GM18858 (cell line): Measurements from ENCODE around the gene RNF32.
"Not testable (repeated sequence)": the region's sequence is repeated elsewhere in the genome, so short reads cannot be mapped to it uniquely, and the experiment has no call there.

Source experiments
- ATAC-seq: cut with Tn5 transposase; IDR thresholded peaks from one replicate; pipeline ENCODE4 v1.9.1; 2021; ENCODE audit not compliant: unreplicated experiment

Gene RNF32

DNA sequence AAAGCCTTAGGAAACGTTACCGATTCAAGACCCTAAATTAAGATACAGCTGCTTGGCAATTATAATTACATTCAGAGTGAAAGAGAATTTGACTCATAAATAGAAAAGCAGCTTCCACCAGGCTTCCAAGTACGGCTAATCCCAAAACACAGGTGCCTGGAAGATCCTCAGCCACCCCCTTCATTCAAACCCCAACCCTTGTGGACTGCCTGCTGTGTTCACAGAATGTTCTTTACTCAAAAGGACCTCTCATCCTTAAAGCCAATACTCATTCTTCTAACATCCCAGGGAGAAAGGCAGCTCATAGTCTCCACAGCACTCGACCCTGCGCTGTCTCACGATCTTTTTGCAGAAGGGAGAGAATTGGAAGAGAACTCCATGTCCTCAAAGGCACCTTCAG, 32.9 kb downstream of the RNF32 start:
- ATAC-seq, result no peak

DNA sequence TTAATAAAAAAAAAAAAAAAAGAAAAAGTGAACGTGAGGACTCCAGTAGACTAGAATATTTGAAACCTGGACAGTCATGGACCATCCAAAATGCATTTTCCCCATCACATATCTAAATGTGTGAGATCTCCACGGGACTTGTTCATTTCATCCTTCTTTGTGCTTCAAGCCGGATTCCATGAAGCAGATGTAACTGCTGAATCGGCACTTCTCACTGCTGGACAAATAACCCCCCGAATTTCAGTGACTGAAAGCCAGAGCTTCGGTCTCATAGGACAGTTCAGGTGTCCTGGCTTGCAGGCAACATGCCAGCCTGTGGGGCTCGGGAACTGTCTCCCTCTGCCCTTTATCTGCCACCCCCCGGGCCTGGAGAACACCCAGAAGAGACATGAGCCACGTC, 33.3 kb downstream of the RNF32 start:
- ATAC-seq, result no peak

DNA sequence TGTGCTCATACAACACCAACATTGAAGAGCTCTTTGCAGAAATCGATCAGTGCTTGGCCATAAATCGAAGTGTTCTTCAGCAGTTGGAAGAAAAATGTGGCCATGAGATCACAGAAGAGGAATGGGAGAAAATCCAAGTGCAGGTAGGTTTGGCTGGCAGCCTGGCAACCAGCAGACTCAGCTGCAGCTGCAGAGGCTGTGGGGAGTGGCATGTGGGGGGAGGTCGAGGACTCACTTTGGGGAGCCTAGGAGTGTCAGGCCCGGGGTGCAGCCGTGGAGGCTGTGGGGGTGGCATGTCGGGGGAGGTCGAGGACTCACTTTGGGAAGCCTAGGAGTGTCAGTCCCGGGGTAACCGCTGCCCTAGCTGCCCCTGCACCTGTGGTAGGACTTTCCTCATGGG, 35.1 kb downstream of the RNF32 start:
- no peak for ATAC-seq

DNA sequence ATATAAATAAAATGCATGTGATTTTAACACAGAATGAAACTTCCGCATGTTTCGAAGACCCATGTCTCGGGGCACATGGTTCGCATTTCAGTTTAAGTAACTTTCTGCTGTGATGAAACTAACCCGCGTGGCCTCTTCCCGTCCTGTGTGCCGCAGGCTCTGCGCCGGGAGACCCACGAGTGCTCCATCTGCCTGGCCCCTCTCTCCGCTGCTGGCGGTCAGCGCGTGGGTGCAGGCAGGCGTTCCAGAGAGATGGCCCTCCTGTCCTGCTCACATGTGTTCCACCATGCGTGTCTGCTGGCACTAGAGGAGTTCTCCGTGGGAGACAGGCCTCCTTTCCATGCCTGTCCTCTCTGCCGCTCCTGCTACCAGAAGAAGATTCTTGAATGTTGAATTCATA, 35.7 kb downstream of the RNF32 start:
- no peak for ATAC-seq

DNA sequence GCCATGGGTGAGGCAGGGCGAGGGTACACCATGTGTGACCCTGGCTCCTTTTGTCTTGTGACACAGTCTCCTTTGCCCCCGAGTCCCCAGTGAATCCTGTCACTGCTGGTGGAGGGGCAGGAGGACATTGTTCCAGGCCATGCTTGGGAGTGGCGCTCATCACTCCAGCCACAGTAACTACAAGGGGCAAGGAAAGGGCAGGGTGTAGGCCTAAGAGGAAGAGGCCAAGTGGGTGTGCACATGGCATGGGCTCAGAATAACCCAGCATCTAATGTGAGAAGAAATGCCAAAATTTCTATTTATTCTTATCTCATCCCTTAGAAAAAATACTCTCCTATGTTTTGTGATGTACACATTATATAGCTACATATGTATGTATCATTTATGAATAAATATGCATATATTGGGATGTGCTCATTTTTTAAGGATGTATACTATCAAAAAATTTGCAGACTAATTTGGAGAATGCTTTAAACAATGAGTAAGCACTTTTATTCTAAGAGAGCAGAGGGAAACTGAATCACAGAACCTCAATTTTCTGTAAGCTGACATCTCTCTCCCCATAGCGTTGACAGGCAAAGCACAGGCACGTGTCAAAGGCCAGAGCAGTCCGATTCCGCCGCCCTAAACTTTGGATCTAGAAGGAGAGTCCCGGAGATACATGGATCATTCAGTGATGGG, 36.9 kb downstream of the RNF32 start:
- no peak for ATAC-seq

DNA sequence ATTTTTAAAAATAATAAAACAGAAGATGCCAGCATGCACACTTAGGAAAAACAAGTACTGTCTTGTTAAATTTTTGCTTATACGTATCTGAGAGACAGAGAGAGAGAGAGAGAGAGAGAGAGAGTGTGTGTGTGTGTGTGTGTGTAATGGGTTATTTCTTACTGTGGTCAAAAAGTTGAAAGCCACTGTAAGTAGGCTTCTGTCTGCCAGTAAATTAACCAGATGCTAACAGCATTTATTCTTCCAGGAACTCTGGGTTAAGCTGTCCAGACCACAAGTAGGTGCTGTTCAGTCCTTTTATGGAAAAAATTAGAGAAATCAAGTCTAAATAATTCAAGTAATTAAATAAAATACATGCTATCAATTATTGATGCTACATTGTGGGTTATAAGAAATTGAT, 39.7 kb downstream of the RNF32 start:
- no peak for ATAC-seq

DNA sequence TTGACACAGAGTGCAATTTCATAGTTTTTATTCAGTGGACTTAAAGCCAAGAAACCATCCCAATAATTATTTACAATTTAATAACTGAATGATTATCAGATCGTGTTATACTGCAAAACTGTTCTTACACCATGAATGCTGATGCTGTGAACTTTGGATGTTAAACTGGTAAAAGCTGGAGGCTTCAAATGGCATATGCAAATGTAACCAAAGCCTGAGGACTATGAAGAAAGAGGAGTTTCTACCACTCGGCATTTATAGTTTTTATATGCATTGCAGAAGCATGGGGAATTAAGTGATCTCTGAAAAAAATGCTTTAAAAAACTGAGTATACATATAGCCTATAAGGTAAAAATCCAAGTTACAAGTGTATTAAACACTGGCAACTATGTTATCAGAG, 42.4 kb downstream of the RNF32 start:
- no peak for ATAC-seq

DNA sequence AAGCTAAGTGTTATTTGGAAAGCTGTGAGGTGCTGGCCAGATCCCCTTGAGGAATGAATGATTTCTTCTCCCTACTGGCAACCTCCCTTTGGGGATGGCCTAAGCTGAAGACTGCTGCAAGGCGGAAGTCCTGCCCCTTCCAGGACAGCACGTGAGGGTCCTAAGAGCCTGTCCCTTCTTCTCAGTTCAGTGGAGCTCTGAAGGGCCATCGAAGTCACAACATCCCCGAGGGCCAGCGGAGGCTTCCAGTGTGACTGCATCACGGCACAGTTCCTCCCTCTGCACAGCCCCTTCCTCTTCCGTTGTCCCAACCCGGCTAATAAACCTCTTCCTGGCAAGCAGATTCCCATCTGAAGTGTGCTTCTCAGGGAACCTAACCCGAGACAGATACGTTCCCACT, 43.7 kb downstream of the RNF32 start:
- no peak for ATAC-seq

DNA sequence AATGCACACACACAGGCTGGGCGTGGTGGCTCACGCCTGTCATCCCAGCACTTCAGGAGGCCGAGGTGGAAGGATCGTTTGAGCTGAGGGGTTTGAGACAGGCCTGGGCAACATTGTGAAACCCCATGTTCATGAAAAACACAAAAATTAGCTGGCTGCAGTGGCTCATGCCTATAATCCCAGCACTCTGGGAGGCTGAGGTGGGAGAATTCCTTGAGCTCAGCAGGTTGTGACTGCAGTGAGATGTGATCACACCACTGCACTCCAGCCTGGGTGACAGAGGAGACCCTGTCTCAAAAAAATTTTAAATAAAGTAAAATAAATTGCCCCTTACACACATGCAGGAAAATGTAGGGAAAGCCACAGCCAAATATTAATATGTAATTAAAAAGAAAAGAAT, 44.1 kb downstream of the RNF32 start:
- ATAC-seq, result no peak

DNA sequence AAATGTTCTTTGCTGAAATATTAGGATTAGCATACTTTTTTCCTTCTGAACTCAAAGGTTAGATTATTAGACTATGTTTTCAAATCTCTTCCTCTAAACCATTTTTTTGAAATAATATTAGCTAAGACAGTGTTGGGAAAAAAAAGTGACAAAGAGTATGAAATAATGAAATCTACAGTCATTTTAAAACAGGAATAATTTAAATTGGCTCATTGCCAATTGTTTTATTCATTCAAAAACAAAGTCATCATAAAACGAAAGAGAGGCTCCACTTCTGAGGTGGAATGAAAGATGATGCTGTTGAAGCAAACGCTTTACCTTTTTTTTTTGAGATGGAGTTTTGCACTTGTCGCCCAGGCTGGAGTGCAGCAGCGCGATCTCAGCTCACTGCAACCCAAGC, 51.2 kb downstream of the RNF32 start:
- no peak for ATAC-seq

DNA sequence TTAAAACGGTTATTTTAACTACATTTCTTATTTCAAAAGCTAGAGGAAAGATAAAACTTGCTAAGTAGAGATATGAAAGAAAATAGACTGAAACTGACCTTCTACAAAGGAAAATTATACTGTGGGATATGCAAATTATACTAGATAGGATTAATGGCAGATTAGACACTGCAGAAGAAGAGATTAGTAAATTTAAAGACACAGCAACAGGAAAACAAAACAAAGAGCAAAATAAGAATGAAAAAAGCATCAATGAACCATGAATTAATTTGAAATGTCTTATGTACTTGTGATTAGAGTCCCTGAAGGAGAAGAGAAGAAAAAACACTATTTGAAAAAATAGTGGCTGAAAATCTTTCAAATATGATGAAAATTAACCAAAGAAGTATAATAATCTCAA, 52.3 kb downstream of the RNF32 start:
- ATAC-seq, result no peak

DNA sequence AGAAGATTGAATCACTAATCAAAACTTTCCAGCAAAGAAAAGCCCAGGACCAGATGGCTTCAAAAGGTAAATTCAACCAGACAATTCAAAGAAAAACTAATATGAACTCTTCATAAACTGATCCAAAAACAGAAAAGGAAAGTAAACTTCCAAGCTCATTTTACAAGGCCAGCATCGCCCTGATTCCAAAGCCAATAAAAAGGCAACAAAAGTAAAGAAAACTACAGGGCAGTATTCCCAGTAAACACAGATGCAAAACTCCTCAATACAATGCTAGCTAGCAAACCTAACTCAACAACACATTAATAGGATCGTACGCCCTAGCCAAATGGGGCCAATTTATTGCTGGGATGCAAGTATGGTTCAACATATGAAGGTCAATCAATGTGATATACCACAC, 53.1 kb downstream of the RNF32 start:
- ATAC-seq, result no peak

DNA sequence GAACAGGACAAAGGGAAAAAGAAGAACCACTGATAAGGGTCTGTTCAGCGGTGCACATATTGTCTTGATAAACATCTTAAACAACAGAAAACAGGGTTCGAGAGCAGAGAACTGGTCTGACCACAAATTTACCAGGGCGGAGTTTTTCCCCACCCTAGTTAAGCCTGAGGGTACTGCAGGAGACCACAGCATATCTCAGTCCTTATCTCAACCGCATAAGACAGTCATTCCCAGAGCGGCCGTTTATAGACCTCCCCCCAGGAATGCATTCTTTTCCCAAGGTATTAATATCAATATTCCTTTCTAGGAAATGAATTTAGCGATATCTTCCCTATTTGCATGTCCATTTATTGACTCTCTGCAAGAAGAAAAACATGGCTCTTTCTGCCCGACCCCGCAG, 56.7 kb downstream of the RNF32 start:
- ATAC-seq, result not testable (repeated sequence)

DNA sequence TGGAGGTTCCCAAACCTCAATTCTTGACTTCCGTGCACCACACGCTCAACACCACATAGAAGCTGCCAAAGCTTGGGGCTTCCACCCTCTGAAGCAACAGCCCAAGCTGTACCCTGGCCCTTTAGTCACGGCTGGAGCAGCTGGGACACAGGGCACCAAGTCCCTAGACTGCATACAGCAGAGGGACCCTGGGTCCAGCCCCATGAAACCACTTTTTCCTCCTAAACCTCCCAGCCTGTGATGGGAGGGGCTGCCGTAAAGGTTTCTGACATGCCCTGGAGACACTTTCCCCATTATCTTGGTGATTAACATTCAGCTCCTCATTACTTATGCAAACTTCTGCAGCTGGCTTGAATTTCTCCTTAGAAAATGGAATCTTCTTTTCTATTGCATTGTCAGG, 57.9 kb downstream of the RNF32 start:
- not testable (repeated sequence) for ATAC-seq

DNA sequence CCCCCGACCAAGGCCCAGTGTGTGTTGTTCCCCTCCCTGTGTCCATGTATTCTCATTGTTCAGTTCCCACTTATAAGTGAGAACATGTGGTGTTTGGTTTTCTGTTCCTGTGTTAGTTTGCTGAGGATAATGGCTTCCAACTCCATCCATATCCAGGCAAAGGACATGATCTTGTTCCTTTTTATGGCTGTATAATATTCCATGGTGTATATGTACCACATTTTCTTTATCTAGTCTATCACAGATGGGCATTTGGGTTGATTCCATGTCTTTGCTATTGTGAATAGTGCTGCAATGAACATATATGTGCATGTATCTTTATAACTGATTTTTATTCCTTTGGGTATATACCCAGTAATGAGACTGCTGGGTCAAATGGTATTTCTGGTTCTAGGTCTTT, 61.2 kb downstream of the RNF32 start:
- ATAC-seq, result not testable (repeated sequence)

DNA sequence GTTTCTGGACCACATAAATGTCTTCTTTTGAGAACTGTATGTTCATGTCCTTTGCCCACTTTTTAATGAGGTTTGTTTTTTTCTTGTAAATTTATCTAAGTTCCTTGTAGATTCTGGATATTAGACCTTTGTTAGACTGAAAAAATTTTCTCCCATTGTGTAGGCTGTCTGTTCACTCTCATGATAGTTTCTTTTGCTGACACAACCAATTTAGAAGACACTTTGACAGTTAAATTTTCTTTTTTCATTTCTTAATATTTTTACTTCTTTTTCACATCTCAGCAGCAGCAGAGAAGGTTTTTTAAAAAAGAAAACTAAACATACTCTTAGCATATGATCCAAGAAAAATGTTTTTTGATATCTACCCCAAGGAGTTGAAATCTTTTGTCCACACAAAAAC, 61.8 kb downstream of the RNF32 start:
- no peak for ATAC-seq

DNA sequence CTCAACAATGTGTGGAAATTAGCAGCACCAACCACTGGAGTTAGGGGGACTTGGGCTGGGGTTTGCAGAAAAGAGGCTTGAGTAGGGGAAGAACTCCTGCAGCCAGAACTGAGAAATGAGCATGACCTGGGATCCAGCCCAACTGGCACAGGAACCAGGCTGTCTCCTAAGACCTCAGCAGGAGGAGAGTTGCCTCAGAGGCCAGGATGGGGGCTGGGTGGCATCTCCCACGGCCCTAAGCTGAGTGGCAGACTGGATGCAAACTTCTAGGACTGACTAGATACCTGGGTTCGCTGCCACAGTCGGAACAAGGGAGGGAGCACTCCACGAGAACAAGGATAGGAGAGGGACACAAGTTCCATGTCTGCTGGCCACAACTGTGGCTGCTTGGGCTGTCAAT, 62.6 kb downstream of the RNF32 start:
- no peak for ATAC-seq

DNA sequence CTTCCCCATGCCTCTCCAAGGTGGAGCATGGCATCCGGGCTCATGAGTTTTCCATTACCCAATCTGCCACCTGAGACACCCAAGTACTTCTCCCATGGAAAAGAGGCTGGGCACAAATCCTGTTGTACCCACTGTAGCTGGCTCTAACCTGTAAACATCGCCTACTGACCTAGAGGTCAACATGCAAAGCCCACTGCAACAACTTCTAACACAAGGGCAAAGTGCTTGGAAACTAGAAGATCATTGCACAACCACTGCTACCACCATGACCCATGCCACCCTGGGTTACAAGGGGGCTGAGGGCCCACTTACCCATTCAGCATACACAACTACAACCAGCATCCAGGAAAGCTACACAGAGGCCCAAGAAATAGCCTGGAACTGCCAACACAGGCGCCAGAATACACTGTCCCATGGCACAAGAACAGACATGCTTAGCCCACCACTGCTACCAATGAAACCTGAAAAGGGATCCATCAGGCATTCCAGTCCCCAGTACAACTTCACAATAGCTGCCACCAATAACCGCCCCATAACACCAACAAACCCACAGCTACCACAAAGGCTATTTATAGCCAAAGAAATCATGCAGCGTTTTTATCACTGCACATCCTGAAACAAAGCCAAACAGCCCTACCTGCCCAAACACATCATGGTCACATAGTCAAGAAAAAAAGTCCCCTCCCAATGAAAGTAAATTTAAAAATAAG, 63.4 kb downstream of the RNF32 start:
- no peak for ATAC-seq

DNA sequence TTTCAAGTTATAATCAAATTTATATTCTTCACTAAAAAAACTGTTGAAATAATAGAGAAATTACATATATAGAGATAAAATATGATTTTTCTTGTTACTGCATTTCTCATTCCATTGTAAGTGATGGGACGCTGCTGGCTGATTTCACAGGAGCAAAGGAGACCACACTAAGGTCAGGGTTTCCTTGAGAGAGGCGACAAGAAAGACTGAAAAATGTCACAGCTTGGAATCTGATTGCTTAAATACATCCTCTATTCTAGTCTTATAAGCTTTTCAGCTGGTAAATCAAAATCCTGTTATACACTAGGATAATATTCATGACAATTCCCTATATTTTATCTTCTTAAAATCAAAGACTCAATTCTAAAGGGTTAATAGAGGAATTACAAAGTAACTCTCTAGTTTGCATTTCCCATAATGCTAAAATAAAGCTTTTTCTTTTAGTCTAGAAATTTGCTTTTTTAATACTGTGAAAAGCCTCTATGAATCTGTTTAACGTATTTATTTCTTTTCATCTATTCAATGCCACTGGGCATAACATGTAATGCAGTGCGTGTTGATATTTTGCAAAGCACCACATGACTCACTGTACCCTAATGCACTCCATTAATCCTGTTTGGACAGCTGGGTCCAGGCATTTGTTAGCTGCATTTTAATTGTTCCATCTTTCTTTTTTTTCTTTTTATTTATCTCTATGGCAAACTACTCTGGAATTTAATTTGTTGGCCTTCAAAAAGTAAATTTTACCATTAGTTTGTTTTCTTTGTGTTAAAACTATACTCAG, 81.7 kb downstream of the RNF32 start:
- no peak for ATAC-seq

DNA sequence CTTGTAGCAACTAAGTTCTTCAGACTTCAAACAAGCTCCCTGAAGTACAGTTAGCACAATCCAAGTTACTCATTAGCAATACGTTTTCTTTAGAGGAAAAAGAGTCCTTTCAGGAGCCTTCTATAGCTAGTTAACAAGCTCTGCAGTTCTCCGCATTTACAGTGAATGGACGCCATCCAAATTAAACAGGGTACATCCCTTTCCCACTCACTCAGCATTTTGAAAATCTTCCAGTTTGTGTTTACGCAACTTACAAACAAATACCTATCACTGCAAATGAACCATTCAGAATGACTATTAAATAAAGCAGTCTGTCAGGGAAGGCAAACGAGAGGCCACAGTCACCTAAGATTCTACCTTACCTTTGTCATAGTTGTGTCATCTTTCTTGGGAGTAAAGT, 84.5 kb downstream of the RNF32 start:
- no peak for ATAC-seq

DNA sequence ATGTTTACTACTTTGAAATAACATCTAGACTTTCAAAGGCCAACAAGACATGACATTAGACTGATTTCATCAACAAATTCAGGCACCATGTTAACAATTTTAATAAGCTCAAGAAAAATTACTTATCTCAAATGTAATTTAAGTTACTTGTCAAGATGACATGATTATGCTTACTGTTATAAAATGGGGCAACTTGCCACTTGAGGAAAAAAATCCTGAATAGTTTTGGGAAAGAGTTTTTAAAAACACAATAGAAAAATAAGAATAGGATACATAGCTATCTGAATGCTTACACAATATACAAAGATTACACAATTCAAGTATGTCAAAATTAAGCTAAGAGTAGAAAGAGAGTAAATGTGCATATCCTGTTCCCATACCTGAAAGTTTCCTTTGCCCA, 85.4 kb downstream of the RNF32 start:
- no peak for ATAC-seq
